Measurements from ENCODE around the gene PARD6A. TPM values are rescaled to one million over a fixed set of nuclear protein-coding genes. Genes with fewer than 3 reads are reported as not detected.

PARD6A gene
- total and polyA plus RNA-seq, 4 experiments from 2014 or later = 7.4 to 26.5 (median 13.3) TPM

DNA sequence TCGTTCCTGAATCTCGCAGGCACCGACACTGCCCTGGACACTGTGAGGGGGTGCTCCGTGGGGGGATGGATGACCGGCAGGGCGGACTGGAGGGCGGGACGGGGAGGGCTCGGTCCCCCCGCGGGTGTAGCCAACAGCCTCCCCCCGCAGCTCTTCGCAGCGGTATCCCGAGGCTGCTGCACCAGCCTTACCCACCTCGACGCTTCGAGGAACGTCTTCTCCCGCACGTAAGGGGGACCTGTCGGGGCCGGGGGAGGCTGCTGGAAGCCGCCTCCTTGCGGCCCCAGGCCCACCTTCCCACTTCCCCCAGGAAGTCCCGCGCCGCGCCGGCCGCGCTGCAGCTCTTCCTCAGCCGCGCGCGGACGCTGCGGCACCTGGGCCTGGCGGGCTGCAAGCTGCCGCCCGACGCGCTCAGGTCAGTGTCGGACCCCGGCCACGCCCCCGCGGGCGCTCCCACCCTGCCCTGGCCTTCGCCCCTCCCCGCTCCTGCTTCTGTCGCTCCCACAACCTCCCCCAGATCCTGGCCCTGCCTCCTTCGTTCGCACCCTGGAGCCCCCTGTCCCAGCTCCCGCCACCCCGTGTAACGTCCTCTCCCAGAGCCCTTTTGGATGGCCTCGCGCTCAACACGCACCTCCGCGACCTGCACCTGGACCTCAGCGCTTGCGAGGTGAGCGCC is 12.5 kb upstream of the PARD6A start:
- no peak overlapping the region for H3K4me3 ChIP-seq (ENCODE audit: low read length in 2 of 2)
- peaks cover 50% of the 10 kb centered on the region for H3K36me3 ChIP-seq (ENCODE audit: insufficient read depth, low read length)
- DNase-seq = no peak
- Mint-ChIP-seq H3K4me3 (no peak overlapping the region), H3K27ac (peak overlapping the region in 2 of 7 donors; percentile 13 to 61), H3K27me3 (no peaks in the 10 kb centered on the region), H3K4me1 (peaks cover 6 to 36% (median 25%) of the 10 kb centered on the region in 4 donors), H3K9me3 (peaks cover 0 to 2% (median 0%) of the 10 kb centered on the region in 8 donors), H3K36me3 (peaks cover 19 to 40% of the 10 kb centered on the region in 2 donors)
- no peaks in the 10 kb centered on the region for H3K27me3 ChIP-seq (ENCODE audit: insufficient read depth, low read length)
- POLR2A ChIA-PET (ENCODE audit: partially characterized antibody) = interaction anchor here (0.6 to 9.5 kb wide), 4 partner anchors 10 to 359 kb away, joined by 3 to 164 read pairs (median 48); partner anchors contain the start of genes ACD, CTCF and PARD6A
- H3K4me1 ChIP-seq (ENCODE audit: insufficient read depth, low read length) = peaks cover 34% of the 10 kb centered on the region
- CTCF ChIA-PET (ENCODE audit: partially characterized antibody) = interaction anchor here (1.1 to 15.0 kb wide), 2 partner anchors 101 to 127 kb away, joined by 8 to 329 read pairs; no protein-coding TSS in a partner anchor
- intact Hi-C loops (cut with micrococcal nuclease) = no loop called here
- no peaks in the 10 kb centered on the region for H3K9me3 ChIP-seq (ENCODE audit: control insufficient read depth in 1 of 2, low read length in 2 of 2)
- H3K27ac ChIP-seq (ENCODE audit: low read depth, low read length) = no peak overlapping the region

DNA sequence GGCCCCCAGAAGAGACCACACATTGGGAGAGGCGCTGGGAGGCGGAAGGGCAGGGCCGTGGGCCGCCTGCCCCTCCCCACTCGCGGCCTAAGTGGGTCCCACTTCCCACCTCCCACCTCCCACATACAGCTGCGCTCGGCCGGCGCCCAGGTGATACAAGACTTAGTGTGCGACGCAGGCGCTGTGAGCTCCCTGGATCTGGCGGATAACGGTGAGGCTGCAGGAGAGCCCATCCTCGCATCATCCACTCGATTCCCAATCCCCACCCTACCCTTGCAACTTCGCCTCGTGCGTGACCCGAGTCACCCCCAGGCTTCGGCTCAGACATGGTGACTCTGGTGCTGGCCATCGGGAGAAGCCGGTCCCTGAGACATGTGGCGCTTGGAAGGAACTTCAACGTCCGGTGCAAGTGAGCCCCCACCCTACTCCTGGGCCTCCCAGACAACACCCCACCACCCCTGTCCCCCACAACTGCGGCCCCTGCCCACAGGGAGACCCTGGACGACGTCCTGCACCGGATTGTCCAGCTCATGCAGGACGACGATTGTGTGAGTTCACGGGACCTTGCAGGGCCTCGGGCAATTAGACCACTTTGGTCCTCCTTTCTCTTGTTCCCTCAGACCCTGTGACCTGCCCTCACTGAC is 11.9 kb upstream of the PARD6A start:
- Histone ChIP-seq H3K4me3 (ENCODE audit: low read length in 2 of 2) (no peak overlapping the region), H3K36me3 (ENCODE audit: insufficient read depth, low read length) (peaks cover 50% of the 10 kb centered on the region), H3K27me3 (ENCODE audit: insufficient read depth, low read length) (no peaks in the 10 kb centered on the region), H3K9me3 (ENCODE audit: control insufficient read depth in 1 of 2, low read length in 2 of 2) (no peaks in the 10 kb centered on the region), H3K27ac (ENCODE audit: low read depth, low read length) (no peak overlapping the region), H3K4me1 (ENCODE audit: insufficient read depth, low read length) (peaks cover 31% of the 10 kb centered on the region)
- Mint-ChIP-seq H3K27ac (peak overlapping the region in 3 of 7 donors; percentile 13 to 61 (median 16)), H3K36me3 (peaks cover 19 to 40% of the 10 kb centered on the region in 2 donors), H3K4me1 (peaks cover 6 to 35% (median 24%) of the 10 kb centered on the region in 4 donors), H3K4me3 (no peak overlapping the region), H3K9me3 (peaks cover 0 to 2% (median 0%) of the 10 kb centered on the region in 8 donors), H3K27me3 (no peaks in the 10 kb centered on the region)
- POLR2A ChIA-PET (ENCODE audit: partially characterized antibody) = interaction anchor here (0.6 to 9.5 kb wide), 3 partner anchors 10 to 101 kb away, joined by 3 to 164 read pairs (median 5); partner anchors contain the start of genes ACD and PARD6A
- CTCF ChIA-PET (ENCODE audit: partially characterized antibody) = interaction anchor here (15.0 kb wide), 1 partner anchor 102 kb away, joined by 329 read pairs; no protein-coding TSS in a partner anchor
- DNase-seq = no peak
- intact Hi-C loops (cut with micrococcal nuclease) = no loop called here

DNA sequence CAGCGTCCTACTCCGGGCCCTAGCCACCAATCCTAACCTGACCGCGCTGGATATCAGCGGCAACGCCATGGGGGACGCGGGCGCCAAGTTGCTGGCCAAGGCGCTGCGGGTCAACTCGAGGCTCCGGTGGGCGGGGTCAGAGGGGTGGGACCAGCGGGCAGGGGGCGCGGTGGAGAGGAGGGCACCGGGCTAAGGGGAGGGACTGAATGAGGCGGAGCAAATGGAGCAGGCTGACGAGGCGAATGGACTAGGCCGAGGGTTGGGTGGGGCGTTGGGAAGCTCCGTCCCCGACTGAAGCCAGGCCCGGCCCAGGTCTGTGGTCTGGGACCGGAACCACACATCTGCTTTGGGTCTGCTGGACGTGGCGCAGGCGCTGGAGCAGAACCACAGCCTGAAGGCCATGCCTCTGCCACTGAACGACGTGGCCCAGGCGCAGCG is 11.2 kb upstream of the PARD6A start:
- H3K9me3 ChIP-seq (ENCODE audit: control insufficient read depth in 1 of 2, low read length in 2 of 2) = no peaks in the 10 kb centered on the region
- no peak overlapping the region for H3K27ac ChIP-seq (ENCODE audit: low read depth, low read length)
- ChIA-PET POLR2A (ENCODE audit: partially characterized antibody) (interaction anchor here (1.2 to 9.5 kb wide), 2 partner anchors 9 to 18 kb away, joined by 5 to 164 read pairs; partner anchors contain the start of genes ACD and PARD6A), CTCF (ENCODE audit: partially characterized antibody) (interaction anchor here (15.0 kb wide), 1 partner anchor 102 kb away, joined by 329 read pairs; no protein-coding TSS in a partner anchor)
- Mint-ChIP-seq H3K27ac (peak overlapping the region in 1 of 7 donors; percentile 16), H3K36me3 (peaks cover 19 to 43% of the 10 kb centered on the region in 2 donors), H3K9me3 (peaks cover 0 to 2% (median 0%) of the 10 kb centered on the region in 8 donors), H3K4me3 (no peak overlapping the region), H3K4me1 (peaks cover 4 to 29% (median 20%) of the 10 kb centered on the region in 4 donors), H3K27me3 (no peaks in the 10 kb centered on the region)
- peaks cover 25% of the 10 kb centered on the region for H3K4me1 ChIP-seq (ENCODE audit: insufficient read depth, low read length)
- intact Hi-C loops (cut with micrococcal nuclease) = no loop called here
- H3K4me3 ChIP-seq (ENCODE audit: low read length in 2 of 2) = no peak overlapping the region
- no peaks in the 10 kb centered on the region for H3K27me3 ChIP-seq (ENCODE audit: insufficient read depth, low read length)
- peaks cover 51% of the 10 kb centered on the region for H3K36me3 ChIP-seq (ENCODE audit: insufficient read depth, low read length)
- no peak for DNase-seq

DNA sequence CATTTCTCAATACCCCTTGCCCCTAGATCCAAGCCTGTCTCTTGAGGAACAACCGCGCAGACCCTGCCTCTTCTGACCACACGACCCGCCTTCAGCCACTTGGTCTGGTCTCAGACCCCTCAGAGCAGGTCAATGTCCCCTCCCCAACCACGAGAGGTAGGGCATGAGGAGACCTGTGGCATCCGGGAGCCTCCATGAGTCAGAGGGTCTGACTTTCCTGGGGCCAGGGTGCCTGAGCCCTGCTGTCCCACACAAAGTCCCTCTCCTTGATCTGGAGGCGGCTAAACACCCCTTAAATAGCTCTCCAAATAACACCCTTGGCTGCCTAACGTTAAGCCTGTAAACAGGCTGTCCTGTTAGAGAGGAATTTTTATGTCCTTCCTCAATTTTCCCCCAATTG is 10.7 kb upstream of the PARD6A start:
- H3K4me3 Mint-ChIP-seq = peak overlapping the region in 1 of 8 donors; percentile 23
- peaks cover 4 to 28% (median 19%) of the 10 kb centered on the region in 4 donors for H3K4me1 Mint-ChIP-seq
- peaks cover 24% of the 10 kb centered on the region for H3K4me1 ChIP-seq (ENCODE audit: insufficient read depth, low read length)
- no peaks in the 10 kb centered on the region for H3K9me3 ChIP-seq (ENCODE audit: control insufficient read depth in 1 of 2, low read length in 2 of 2)
- POLR2A ChIA-PET (ENCODE audit: partially characterized antibody) = interaction anchor here (9.5 kb wide), 1 partner anchor 9 kb away, joined by 164 read pairs; the partner anchor contains the start of genes ACD and PARD6A
- H3K36me3 ChIP-seq (ENCODE audit: insufficient read depth, low read length) = peaks cover 55% of the 10 kb centered on the region
- intact Hi-C loops (cut with micrococcal nuclease) = no loop called here
- peak overlapping the region in 6 of 7 donors; percentile 1 to 86 (median 19) for H3K27ac Mint-ChIP-seq
- H3K4me3 ChIP-seq (ENCODE audit: low read length in 2 of 2) = no peak overlapping the region
- peaks cover 19 to 46% of the 10 kb centered on the region in 2 donors for H3K36me3 Mint-ChIP-seq
- no peaks in the 10 kb centered on the region for H3K27me3 Mint-ChIP-seq
- H3K27ac ChIP-seq (ENCODE audit: low read depth, low read length) = no peak overlapping the region
- no peak for DNase-seq
- peaks cover 0 to 2% (median 0%) of the 10 kb centered on the region in 8 donors for H3K9me3 Mint-ChIP-seq
- CTCF ChIA-PET (ENCODE audit: partially characterized antibody) = interaction anchor here (15.0 kb wide), 1 partner anchor 103 kb away, joined by 329 read pairs; no protein-coding TSS in a partner anchor
- H3K27me3 ChIP-seq (ENCODE audit: insufficient read depth, low read length) = no peaks in the 10 kb centered on the region

DNA sequence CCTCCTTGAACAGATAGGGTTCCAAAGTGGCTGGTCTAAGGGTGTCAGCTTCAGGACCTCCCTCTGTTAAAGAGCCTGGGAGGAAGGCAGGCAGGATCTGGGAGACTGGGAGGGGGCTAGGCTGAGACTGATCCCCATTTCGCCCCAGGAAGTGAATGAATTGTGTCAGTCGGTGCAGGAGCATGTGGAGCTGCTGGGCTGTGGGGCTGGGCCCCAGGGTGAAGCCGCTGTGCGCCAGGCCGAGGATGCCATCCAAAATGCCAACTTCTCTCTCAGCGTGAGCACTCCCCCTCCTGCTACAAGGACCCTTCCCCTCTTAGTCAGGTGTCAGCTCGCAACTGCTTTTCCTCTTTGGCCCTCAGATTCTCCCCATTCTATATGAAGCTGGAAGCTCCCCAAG is 9.7 kb upstream of the PARD6A start:
- Histone ChIP-seq H3K36me3 (ENCODE audit: insufficient read depth, low read length) (peaks cover 62% of the 10 kb centered on the region), H3K27ac (ENCODE audit: low read depth, low read length) (no peak overlapping the region), H3K4me3 (ENCODE audit: low read length in 2 of 2) (no peak overlapping the region), H3K27me3 (ENCODE audit: insufficient read depth, low read length) (no peaks in the 10 kb centered on the region), H3K9me3 (ENCODE audit: control insufficient read depth in 1 of 2, low read length in 2 of 2) (no peaks in the 10 kb centered on the region), H3K4me1 (ENCODE audit: insufficient read depth, low read length) (peaks cover 14% of the 10 kb centered on the region)
- Mint-ChIP-seq H3K4me1 (peaks cover 7 to 26% (median 16%) of the 10 kb centered on the region in 4 donors), H3K36me3 (peaks cover 26 to 54% of the 10 kb centered on the region in 2 donors), H3K9me3 (peaks cover 0 to 2% (median 0%) of the 10 kb centered on the region in 8 donors), H3K27me3 (no peaks in the 10 kb centered on the region), H3K4me3 (no peak overlapping the region), H3K27ac (peak overlapping the region in 4 of 7 donors; percentile 2 to 23 (median 9))
- DNase-seq = no peak
- ChIA-PET CTCF (ENCODE audit: partially characterized antibody) (interaction anchor here (15.0 kb wide), 1 partner anchor 104 kb away, joined by 329 read pairs; no protein-coding TSS in a partner anchor), POLR2A (ENCODE audit: partially characterized antibody) (interaction anchor here (1.6 to 9.5 kb wide), 2 partner anchors 8 to 105 kb away, joined by 3 to 164 read pairs; partner anchors contain the start of genes ACD and PARD6A)
- intact Hi-C loops (cut with micrococcal nuclease) = no loop called here

DNA sequence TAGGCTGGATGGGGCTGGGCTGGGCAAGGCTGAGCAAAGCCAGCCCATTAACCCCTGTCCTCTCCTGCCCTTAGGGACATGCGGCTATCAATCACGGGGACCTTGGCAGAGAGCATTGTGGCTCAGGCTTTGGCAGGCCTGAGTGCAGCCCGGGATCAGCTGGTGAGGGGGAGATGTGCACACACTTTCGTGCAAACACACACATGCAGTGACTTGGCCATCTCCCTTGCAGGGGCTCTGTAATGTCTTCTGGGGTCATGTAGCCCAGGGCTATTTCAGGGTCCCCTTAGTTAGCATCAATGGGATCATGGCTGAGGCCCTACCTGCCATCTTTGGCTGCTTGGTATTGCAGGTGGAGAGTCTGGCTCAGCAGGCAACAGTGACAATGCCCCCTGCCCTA is 8.9 kb upstream of the PARD6A start:
- intact Hi-C loops (cut with micrococcal nuclease) = no loop called here
- peaks cover 7 to 23% (median 11%) of the 10 kb centered on the region in 4 donors for H3K4me1 Mint-ChIP-seq
- Histone ChIP-seq H3K4me3 (ENCODE audit: low read length in 2 of 2) (no peak overlapping the region), H3K27me3 (ENCODE audit: insufficient read depth, low read length) (no peaks in the 10 kb centered on the region), H3K9me3 (ENCODE audit: control insufficient read depth in 1 of 2, low read length in 2 of 2) (no peaks in the 10 kb centered on the region), H3K4me1 (ENCODE audit: insufficient read depth, low read length) (peaks cover 6% of the 10 kb centered on the region), H3K36me3 (ENCODE audit: insufficient read depth, low read length) (peaks cover 60% of the 10 kb centered on the region), H3K27ac (ENCODE audit: low read depth, low read length) (no peak overlapping the region)
- no peaks in the 10 kb centered on the region for H3K27me3 Mint-ChIP-seq
- no peak overlapping the region for H3K4me3 Mint-ChIP-seq
- H3K36me3 Mint-ChIP-seq = peaks cover 26 to 53% of the 10 kb centered on the region in 2 donors
- no peak for DNase-seq
- H3K9me3 Mint-ChIP-seq = peaks cover 0 to 2% (median 0%) of the 10 kb centered on the region in 8 donors
- CTCF ChIA-PET (ENCODE audit: partially characterized antibody) = interaction anchor here (0.8 to 15.0 kb wide), 3 partner anchors 16 to 165 kb away, joined by 3 to 329 read pairs (median 3); no protein-coding TSS in a partner anchor
- peak overlapping the region in 3 of 7 donors; percentile 37 to 80 (median 72) for H3K27ac Mint-ChIP-seq
- POLR2A ChIA-PET (ENCODE audit: partially characterized antibody) = interaction anchor here (1.1 to 9.5 kb wide), 3 partner anchors 7 to 106 kb away, joined by 3 to 164 read pairs (median 3); partner anchors contain the start of genes ACD and PARD6A

Data from CD4-positive, alpha-beta memory T cell (primary cell).